IMR-90 (cell line): ENCODE results near the gene AMIGO3. TPM values are rescaled to one million over a fixed set of nuclear protein-coding genes. Genes with fewer than 3 reads are reported as not detected.

ENCODE experiments used
- ATAC-seq: fragments of 200-7000 bp; cut with Tn5 transposase; 2 replicates; pipeline ENCODE4 v1.9.1; 2020; ENCODE audit warnings: low read depth, mild to moderate bottlenecking, moderate library complexity
- BruUV-seq: library from RNA; stranded (reverse); fragments of 400-500 nt; replicated peaks from 2 replicates; lab custom pipeline; 2021; lab: Mats Ljungman, UMichigan
- CTCF ChIA-PET: fragments of 300-600 bp; formaldehyde crosslinking; extraction: SDS; loops from one replicate; lab custom pipeline; 2021; ENCODE audit warnings: antibody characterized with exemption; lab: Yijun Ruan, JAX
- POLR2A ChIA-PET: fragments of 300-600 bp; sonication (Branson Sonifier 250); formaldehyde crosslinking; loops from one replicate; lab custom pipeline; 2022; ENCODE audit warnings: antibody characterized with exemption; ENCODE audit not compliant: unreplicated experiment; lab: Charles Lee
- DNase-seq: peaks from one replicate; pipeline ENCODE4 v3.0.0; 2013
- H2AFZ ChIP-seq: replicated peaks from 2 replicates; pipeline ENCODE3; 2013; ENCODE audit warnings: low read length, mild to moderate bottlenecking; ENCODE audit not compliant: poor library complexity
- H2AK5ac ChIP-seq: 2 replicates; pipeline ENCODE4 v1.6.1; 2013; ENCODE audit warnings: low read depth, low read length, inconsistent platforms
- H2AK9ac ChIP-seq: replicated peaks from 2 replicates; pipeline ENCODE3; 2013; ENCODE audit warnings: mild to moderate bottlenecking, low read depth, low read length, moderate library complexity; ENCODE audit not compliant: poor library complexity
- H2BK120ac ChIP-seq: 2 replicates; pipeline ENCODE4 v1.6.1; 2013; ENCODE audit warnings: low read depth, low read length, inconsistent platforms
- H2BK15ac ChIP-seq: 3 replicates; pipeline ENCODE4 v1.6.1; 2013; ENCODE audit warnings: low read depth, low read length, inconsistent platforms
- H2BK20ac ChIP-seq: 2 replicates; pipeline ENCODE4 v1.6.1; 2013; ENCODE audit warnings: low read depth, mild to moderate bottlenecking, inconsistent platforms, low read length, moderate library complexity
- H2BK5ac ChIP-seq: 2 replicates; pipeline ENCODE4 v1.6.1; 2013; ENCODE audit warnings: mild to moderate bottlenecking, low read depth, low read length, inconsistent platforms; ENCODE audit not compliant: poor library complexity, severe bottlenecking
- H3K14ac ChIP-seq: replicated peaks from 2 replicates; pipeline ENCODE4 v1.6.1; 2013; ENCODE audit warnings: low read depth, low read length, inconsistent platforms
- H3K18ac ChIP-seq: 2 replicates; pipeline ENCODE4 v1.6.1; 2013; ENCODE audit warnings: low read depth, low read length, control low read depth
- H3K23ac ChIP-seq: 2 replicates; pipeline ENCODE4 v1.6.1; 2013; ENCODE audit warnings: low read depth, low read length, inconsistent platforms
- H3K27ac ChIP-seq: 2 replicates; pipeline ENCODE4 v1.5.1; 2013; ENCODE audit warnings: mild to moderate bottlenecking, control low read depth, low read length; ENCODE audit not compliant: insufficient read depth
- H3K27me3 ChIP-seq: 2 replicates; pipeline ENCODE4 v1.6.1; 2013; ENCODE audit warnings: low read length; ENCODE audit not compliant: control insufficient read depth, insufficient read depth
- H3K36me3 ChIP-seq: 2 replicates; pipeline ENCODE4 v1.6.1; 2013; ENCODE audit warnings: low read length, mixed read lengths; ENCODE audit not compliant: control insufficient read depth, insufficient read depth
- H3K4ac ChIP-seq: 2 replicates; pipeline ENCODE4 v1.6.1; 2013; ENCODE audit warnings: low read depth, low read length, inconsistent platforms
- H3K4me1 ChIP-seq: 2 replicates; pipeline ENCODE4 v1.6.1; 2013; ENCODE audit warnings: low read length, mixed read lengths; ENCODE audit not compliant: control insufficient read depth, insufficient read depth
- H3K4me2 ChIP-seq: 2 replicates; pipeline ENCODE4 v1.6.1; 2013; ENCODE audit warnings: low read depth, mild to moderate bottlenecking, control low read depth, low read length, moderate library complexity
- H3K4me3 ChIP-seq: 2 replicates; pipeline ENCODE4 v1.5.1; 2013; ENCODE audit warnings: low read depth, mild to moderate bottlenecking, control low read depth, low read length, moderate library complexity; ENCODE audit not compliant: insufficient read depth
- H3K56ac ChIP-seq: 2 replicates; pipeline ENCODE4 v1.6.1; 2013; ENCODE audit warnings: low read length, inconsistent platforms; ENCODE audit not compliant: insufficient read depth; ENCODE audit errors: extremely low read depth
- H3K79me1 ChIP-seq, 2 experiments: 2 replicates each; pipeline ENCODE4 v1.6.1; 2013; ENCODE audit warnings: low read length in 2 of 2, inconsistent platforms in 1 of 2, low read depth in 1 of 2
- H3K9ac ChIP-seq: 2 replicates; pipeline ENCODE4 v1.6.1; 2013; ENCODE audit warnings: low read depth, low read length, control low read depth
- H3K9me1 ChIP-seq: 2 replicates; pipeline ENCODE4 v1.6.1; 2013; ENCODE audit warnings: low read length, inconsistent platforms; ENCODE audit not compliant: insufficient read depth
- H3K9me3 ChIP-seq: 2 replicates; pipeline ENCODE4 v1.6.1; 2013; ENCODE audit warnings: low read length; ENCODE audit not compliant: control insufficient read depth, insufficient read depth
- H4K20me1 ChIP-seq: 2 replicates; pipeline ENCODE4 v1.6.1; 2013; ENCODE audit warnings: low read length, inconsistent platforms; ENCODE audit not compliant: insufficient read depth
- H4K5ac ChIP-seq: 2 replicates; pipeline ENCODE4 v1.6.1; 2013; ENCODE audit warnings: mild to moderate bottlenecking, low read depth, low read length, control low read depth
- H4K8ac ChIP-seq, 2 experiments: 2 replicates each; pipeline ENCODE4 v1.6.1; 2013; ENCODE audit warnings: low read depth in 2 of 2, low read length in 2 of 2, control low read depth in 1 of 2, inconsistent platforms in 1 of 2
- H4K91ac ChIP-seq: 2 replicates; pipeline ENCODE4 v1.6.1; 2013; ENCODE audit warnings: low read depth, low read length, inconsistent platforms; ENCODE audit not compliant: insufficient read depth
- CTCF ChIP-seq: conservative IDR thresholded peaks from 2 replicates; pipeline ENCODE4 v1.5.1; 2012; ENCODE audit warnings: mild to moderate bottlenecking, low read depth, low read length, improper control_type of control experiment
- RAD21 ChIP-seq: IDR thresholded peaks from 2 replicates; pipeline ENCODE4 v1.6.1; 2012; ENCODE audit warnings: low read length, improper control_type of control experiment
- WGBS, 2 experiments: methylation state at CpG; one replicate each; pipeline versions ENCODE4 v1.1.5 to v1.1.7; 2013; ENCODE audit warnings: missing lambda C conversion rate in 2 of 2; ENCODE audit not compliant: insufficient read length in 1 of 2; ENCODE audit errors: extremely low coverage in 2 of 2; 5-methylcytosine and 5-hydroxymethylcytosine counted together
- dilution Hi-C: fragments of 300-500 bp; cut with HindIII; formaldehyde crosslinking; loops from one replicate; pipeline ENCODE4 v1.14.3; 2018; ENCODE audit warnings: low sequenced_read_pairs; ENCODE audit not compliant: unreplicated experiment
- in situ Hi-C: fragments of 300-500 bp; cut with MboI; formaldehyde crosslinking; loops from 3 replicates; pipeline ENCODE4 v1.14.3; 2019; ENCODE audit warnings: low sequenced_read_pairs, inconsistent platforms, mixed read lengths
- intact Hi-C: fragments of 100-400 bp; cut with micrococcal nuclease; formaldehyde crosslinking; loops from 2 replicates; pipeline ENCODE4 v1.10.0; 2022
- polyA plus RNA-seq, 3 experiments: library from polyadenylated mRNA; depleted of rRNA; stranded (reverse); fragments of >200 nt; gene quantifications; 2 replicates each; pipeline ENCODE4 v1.2.3, GENCODE V29; 2012; ENCODE audit warnings: low replicate concordance in 1 of 3
- total RNA-seq: library from RNA; depleted of rRNA; stranded (reverse); fragments of >200 nt; gene quantifications from 2 replicates; pipeline ENCODE4 v1.2.3, GENCODE V29; 2012

AMIGO3 gene
- total and polyA plus RNA-seq, 2 of the 4 experiments (the other 2 are of a cell fraction), result 1.5 TPM; not detected in 1

- H2BK15ac ChIP-seq, result no peak overlapping the region; the same call in 2 of the 3 replicates
- H3K14ac ChIP-seq, result peak overlapping the region; percentile 67
- in situ Hi-C loops (no loop called here), dilution Hi-C loops (no loop called here), intact Hi-C loops (loop anchor here (5.0 kb wide), 1 partner anchor 262 kb away; the partner anchor contains the start of genes RHOA and TCTA)
- peak overlapping the region; percentile 83 for H3K4ac ChIP-seq
- peak overlapping the region; percentile 47 to 80; a peak in 3 of 4 replicates for H4K8ac ChIP-seq
- peak overlapping the region; percentile 99 for H2AFZ ChIP-seq
- H2BK20ac ChIP-seq, result no peak overlapping the region
- no peaks in the 10 kb centered on the region for H3K9me3 ChIP-seq
- no peak for TF ChIP-seq RAD21
- TF ChIP-seq CTCF, result 0 out of 2 replicates have a peak, but pooled peaks have one; percentile 3
- peak overlapping the region; percentile 59 for H3K9ac ChIP-seq
- peak overlapping the region; percentile 50 for H3K56ac ChIP-seq
- H3K9me1 ChIP-seq, result peaks cover 17% of the 10 kb centered on the region
- H4K91ac ChIP-seq, result peak overlapping the region; percentile 80; the same call in 1 of the 2 replicates
- WGBS, 2 experiments, result no CpG with 5 or more reads among the region's 34 CpGs
- H3K23ac ChIP-seq, result peak overlapping the region; percentile 23; the same call in 1 of the 2 replicates
- ChIA-PET CTCF (no interaction called here), POLR2A (no interaction called here)
- H3K36me3 ChIP-seq, result peaks cover 37% of the 10 kb centered on the region
- peak; percentile 35 for ATAC-seq
- peak overlapping the region; percentile 98 for H2AK5ac ChIP-seq
- no peaks in the 10 kb centered on the region for H3K27me3 ChIP-seq
- peak overlapping the region; percentile 52 for H3K27ac ChIP-seq
- H2BK5ac ChIP-seq, result peak overlapping the region; percentile 57
- H3K18ac ChIP-seq, result no peak overlapping the region
- H2BK120ac ChIP-seq, result no peak overlapping the region
- H3K4me1 ChIP-seq, result peaks cover 9% of the 10 kb centered on the region
- no peak overlapping the region for H4K5ac ChIP-seq
- peak overlapping the region; percentile 86 for H3K4me3 ChIP-seq
- H3K79me1 ChIP-seq, result peaks cover 26 to 50% of the 10 kb centered on the region in 2 experiments
- no peak for DNase-seq
- H3K4me2 ChIP-seq, result peak overlapping the region; percentile 79
- H2AK9ac ChIP-seq, result peak overlapping the region; percentile 96
- peaks cover 10% of the 10 kb centered on the region; the same call in 1 of the 2 replicates for H4K20me1 ChIP-seq
- BruUV-seq, result no TSS peak
These were observed 44.9 kb downstream of the AMIGO3 start for GRCh38 chr3:49674497-49674983.
